UCSD-AML1 (cell line): ENCODE data around the gene SNRPA1.
A peak's percentile ranks its signal among the peaks of the same experiment; 100 is the strongest.

Experiments
- DNase-seq: peaks from one replicate; lab custom pipeline; 2025; ENCODE audit not compliant: unreplicated experiment; lab: John Stamatoyannopoulos, UW

SNRPA1 gene

DNA sequence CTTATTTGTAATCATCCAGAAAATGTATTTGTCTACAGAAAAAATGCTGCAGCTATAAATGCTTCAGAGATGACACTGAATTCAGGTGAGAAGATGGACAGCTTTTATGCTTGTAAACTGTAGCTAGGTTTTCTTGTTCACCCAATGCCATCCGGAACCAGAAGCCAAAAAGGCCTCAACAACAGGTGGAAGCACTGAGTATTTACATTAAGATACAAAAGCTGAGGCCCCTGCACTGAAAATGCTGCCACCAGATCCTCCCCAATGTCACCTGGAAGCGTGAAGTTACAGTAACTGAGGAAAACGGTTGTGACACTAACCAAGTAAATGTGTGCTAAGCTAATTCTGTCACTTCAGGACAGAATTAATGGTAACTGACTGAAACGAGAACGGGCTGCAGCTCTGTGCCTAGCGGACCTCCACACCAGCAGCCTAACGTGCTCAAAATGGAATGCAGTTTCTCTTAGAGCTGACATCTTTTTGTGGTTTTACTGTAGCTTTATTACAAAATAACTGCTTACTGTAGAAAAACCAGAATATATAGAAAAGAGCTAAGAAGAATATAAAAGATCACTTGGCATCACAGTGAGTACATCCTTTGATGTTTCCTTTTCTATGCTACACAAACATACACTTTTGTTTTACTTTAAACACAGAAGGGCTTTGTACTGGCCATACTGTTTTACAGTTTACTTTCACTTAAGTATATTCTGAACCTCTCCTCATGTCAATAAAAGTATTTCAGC is 50.8 kb downstream of the SNRPA1 start:
- no peak for DNase-seq

DNA sequence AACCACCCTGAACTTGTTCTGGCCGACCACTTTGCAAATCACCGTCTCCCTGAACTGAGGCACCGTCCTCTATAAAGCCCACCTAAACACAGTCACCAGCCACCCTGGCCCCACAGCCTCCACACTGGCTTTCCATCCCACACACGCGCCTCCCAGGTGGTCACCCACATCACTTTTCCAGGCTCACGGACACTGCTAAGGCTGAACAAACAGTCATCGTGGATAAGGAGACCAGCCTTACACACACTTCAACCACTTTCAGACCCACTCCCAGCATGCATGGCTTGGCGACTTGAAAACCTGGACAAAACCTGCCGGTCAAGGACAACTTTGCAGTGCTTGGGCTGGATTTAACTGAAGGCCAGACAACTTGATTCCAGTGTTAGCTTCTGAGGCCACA is 51.6 kb downstream of the SNRPA1 start:
- DNase-seq, result no peak

- DNase-seq, result no peak
Observed at GRCh38 chr15:101242999-101243336, 52.1 kb downstream of the SNRPA1 start.

DNA sequence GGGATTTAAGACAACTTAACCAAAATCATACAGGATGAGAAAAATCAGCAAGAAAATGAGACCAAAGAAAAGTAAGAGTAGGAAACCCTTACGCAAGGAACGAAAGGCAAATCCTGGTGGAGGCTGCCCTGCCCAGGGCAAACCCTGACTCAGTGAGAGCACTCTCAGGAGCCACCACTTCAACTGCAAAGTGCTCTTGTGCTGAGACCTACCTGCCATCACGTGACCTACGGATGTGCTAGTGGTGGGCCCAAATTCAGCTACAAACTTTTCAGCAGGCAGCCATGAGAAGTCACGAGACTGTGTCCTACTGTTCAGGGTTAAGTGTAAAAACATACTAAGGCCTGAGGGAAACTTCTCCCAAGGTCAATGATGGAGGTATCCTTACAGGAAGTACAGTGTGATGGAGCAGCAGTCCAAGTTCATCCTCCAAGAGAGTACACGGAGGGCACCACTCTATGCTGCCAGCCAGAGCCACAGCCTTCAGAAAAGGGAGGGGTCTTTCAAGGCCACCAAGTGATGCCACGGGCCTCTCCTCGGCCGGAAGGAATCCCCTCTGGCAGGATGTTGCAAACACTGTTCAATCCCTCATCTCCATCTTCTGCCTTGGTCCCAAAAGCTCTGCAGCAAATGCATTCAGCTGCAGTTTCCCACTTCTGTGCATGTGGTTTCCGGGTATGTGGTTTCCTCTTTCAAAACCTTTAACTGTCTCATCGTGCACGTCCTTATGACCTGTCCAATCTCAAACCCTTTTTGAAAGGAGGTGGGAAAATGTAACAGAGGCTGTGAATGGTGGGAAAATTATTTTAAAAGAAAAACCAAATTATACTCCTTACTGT is 52.7 kb downstream of the SNRPA1 start:
- DNase-seq, result peak; percentile 66

- DNase-seq, result no peak
Observed at GRCh38 chr15:101240358-101240757, 54.7 kb downstream of the SNRPA1 start.

DNA sequence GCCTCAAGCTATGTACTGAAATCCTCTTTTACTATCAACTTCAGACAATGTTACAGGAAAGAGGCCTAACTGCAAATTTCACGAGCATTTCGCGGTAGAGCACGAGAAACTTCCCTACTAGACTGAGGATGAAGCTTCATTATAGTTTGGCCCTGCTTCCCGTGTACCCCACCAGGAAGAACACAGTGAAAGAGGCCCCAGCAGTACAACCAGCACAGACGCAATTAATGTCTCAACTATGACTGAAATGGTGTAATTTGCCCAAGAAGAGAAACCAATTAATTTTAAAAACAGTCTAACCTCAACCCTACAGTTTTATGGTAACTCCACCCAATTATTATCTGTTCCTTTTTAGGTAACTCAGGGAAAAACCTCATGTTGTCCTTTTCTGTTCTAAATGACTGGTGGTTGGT is 55.3 kb downstream of the SNRPA1 start:
- no peak for DNase-seq

DNA sequence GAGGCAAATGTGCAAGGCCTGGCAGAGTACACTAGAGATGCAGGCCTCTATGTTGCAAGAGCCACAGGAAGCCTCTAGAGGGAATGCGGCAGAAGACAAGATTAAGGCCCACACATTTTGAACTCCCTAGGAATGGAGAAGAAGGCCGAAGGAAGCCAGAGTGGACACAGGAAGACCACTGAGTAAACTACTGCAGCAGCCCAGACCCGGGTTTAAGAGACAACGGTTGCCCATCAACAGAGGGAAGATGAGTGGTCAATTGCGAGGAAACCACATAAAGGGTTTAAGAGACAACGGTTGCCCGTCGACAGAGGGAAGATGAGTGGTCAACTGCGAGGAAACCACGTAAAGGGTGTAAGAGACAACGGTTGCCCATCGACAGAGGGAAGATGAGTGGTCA is 57.8 kb downstream of the SNRPA1 start:
- DNase-seq, result no peak

DNA sequence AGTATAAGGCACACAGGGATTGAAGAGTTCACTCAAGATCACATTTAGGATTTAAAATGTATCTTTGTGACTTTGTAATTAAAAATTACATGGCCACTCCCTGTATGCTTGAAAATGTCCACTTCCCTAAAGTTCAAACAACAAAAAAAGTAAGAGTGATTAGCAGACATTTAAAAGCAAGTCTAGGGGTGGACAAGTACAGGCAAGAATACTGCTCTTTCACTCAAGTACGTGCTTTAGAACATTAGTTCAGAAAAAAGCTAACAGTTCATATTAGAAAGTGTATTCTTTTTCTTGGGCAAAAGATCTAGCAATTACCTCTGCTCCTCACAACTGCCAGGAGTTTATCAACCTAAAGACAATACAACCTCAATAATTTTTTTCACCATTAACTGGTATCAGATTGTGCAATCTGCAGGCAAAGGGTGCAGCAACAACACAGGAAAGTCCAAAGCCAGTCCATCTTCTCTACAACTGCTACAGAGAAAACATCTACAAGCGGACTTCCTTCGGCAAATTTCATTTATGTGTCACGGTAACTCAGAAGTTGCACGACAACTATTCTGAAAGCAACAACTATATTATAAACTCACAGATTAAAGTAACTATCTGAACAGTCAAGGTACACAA is 61.3 kb downstream of the SNRPA1 start:
- DNase-seq, result no peak

DNA sequence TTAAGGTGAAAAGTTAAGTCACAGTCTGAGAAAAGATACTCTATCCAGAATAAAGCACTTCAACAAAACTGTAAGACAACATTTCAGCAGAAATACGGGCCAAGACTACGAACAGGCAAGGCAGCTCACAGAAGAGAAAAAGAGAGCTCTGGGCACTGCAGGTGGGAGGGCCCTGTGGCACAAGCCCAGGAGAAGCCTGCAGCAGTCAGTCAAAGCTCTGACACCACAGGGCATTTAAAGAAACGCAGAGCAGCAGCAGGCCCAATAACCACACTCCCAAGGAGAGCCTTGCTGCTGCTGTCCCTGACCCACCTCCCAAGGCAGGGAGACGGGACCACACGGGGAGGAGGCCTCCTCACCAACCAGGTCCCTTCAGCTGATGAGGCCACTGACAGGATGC is 62.4 kb downstream of the SNRPA1 start:
- DNase-seq, result no peak
